ENCODE results near the gene KRTAP5-4.
"Not testable (repeated sequence)": the region's sequence is repeated elsewhere in the genome, so short reads cannot be mapped to it uniquely, and the experiment has no call there.

KRTAP5-4 gene, protein sequence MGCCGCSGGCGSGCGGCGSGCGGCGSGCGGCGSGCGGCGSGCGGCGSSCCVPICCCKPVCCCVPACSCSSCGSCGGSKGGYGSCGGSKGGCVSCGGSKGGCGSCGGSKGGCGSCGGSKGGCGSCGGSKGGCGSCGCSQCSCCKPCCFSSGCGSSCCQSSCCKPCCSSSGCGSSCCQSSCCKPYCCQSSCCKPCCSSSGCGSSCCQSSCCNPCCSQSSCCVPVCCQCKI

DNA sequence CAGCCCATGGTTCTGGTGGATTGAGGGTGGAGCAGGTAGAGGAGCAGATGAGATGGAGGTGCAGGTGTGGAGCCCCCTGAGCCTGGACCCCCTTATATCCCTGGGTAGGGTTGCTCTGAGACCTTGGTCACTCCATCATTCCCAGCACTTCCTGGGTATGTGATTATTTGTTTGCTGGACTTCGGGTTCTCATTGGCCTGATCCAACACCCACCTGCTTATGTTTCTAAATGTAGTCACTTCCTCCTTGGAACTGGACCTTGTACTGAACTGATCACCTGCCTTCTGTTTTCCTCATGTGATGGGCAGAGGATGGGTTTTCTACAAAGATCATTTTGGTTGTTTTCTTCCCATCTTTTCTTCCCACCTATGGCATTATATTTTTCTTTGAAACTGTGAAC is at the start of gene KRTAP5-4:
TSS of gene KRTAP5-4 (minus strand) at position 53 of the 400 bp plus-strand sequence. CDS start at position 8, 45 bp downstream.
- no peak for DNase-seq (ENCODE audit: low read depth)

DNA sequence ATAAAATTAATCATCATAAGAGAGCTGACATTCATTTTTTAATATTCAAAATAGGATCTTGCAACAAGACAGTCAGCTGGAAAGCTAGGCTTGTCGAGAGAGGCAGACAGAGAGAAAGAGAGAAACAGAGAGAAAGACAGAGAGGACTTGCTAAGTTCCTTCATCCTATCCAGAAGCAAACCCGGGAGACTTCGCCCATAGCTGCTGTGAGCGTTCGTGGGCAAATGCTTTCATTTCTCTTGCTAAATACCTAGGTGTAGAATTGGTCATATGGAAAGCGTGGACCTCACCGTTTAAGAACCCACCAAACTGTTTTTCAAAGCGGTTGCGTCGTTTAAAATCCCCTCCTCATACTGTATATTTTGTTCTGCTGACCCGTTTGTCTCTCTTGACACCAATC is 49.7 kb upstream of the KRTAP5-4 start:
- DNase-seq (ENCODE audit: low read depth) = no peak

- DNase-seq (ENCODE audit: low read depth) = no peak
Observed at GRCh38 chr11:1670905-1671371, 49.0 kb upstream of the KRTAP5-4 start.

DNA sequence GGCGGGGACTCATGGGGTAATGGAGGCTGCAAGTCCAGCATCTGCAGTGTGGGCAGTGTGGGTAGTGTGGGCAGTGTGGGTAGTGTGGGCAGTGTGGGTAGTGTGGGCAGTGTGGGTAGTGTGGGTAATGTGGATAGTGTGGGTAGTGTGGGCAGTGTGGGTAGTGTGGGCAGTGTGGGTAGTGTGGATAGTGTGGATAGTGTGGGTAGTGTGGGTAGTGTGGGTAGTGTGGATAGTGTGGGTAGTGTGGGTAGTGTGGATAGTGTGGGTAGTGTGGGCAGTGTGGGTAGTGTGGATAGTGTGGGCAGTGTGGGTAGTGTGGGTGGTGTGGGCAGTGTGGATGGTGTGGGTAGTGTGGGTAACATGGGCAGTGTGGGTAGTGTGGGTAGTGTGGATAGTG is 48.5 kb upstream of the KRTAP5-4 start:
- not testable (repeated sequence) for DNase-seq (ENCODE audit: low read depth)

GRCh38 chr11:1669546-1670218 is 47.7 kb upstream of the KRTAP5-4 start:
- DNase-seq (ENCODE audit: low read depth) = no peak

DNA sequence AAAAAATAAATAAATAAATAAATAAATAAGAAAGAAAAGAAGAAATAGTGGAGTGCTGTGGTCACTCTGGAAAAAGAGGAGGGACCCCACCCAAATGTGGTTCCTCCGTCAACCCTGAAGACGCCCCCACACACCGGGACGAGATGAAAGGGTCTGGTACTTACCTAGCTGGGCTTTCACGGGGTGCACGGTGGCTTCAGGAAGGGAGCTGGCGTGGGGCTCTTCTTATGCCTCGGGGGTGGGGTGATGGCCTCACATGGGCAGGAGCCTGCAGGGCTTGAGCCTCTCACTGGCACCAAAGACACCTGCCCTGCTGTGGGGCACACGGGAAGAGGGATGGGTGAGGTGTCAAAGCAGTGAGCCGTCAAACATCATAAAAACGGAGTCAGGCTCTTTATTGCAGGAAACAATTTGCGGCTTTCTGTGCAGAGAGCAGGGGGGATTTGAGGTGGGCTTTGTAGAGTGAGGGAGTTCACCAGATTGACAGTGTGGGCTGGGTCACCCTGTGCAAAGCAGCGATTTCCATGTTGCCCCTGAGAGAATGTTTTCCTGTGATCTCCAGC is 47.1 kb upstream of the KRTAP5-4 start:
- no peak for DNase-seq (ENCODE audit: low read depth)

DNA sequence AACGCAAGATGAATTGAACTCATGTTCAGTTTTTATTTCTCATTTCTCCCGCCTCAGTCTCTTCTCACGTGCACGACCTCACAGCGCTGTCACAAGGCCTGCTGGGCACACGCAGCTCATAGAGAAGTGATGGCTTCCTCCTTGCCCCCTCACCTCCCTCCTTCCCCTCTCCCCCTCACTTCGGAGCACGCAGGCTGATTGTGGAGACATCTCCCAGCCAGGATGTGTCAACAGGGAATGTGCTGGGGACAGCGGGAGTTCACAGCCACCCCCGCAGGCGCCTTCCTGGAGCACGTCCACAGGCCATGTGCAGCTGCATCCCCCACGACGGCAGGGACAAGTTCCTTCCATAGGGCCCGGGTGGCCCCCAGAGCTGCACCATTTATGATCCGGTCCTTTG is 46.0 kb upstream of the KRTAP5-4 start:
- DNase-seq (ENCODE audit: low read depth) = no peak

GRCh38 chr11:1667121-1667850 is 45.3 kb upstream of the KRTAP5-4 start:
- no peak for DNase-seq (ENCODE audit: low read depth)

GRCh38 chr11:1665313-1665712 is 43.4 kb upstream of the KRTAP5-4 start:
- DNase-seq (ENCODE audit: low read depth) = no peak

DNA sequence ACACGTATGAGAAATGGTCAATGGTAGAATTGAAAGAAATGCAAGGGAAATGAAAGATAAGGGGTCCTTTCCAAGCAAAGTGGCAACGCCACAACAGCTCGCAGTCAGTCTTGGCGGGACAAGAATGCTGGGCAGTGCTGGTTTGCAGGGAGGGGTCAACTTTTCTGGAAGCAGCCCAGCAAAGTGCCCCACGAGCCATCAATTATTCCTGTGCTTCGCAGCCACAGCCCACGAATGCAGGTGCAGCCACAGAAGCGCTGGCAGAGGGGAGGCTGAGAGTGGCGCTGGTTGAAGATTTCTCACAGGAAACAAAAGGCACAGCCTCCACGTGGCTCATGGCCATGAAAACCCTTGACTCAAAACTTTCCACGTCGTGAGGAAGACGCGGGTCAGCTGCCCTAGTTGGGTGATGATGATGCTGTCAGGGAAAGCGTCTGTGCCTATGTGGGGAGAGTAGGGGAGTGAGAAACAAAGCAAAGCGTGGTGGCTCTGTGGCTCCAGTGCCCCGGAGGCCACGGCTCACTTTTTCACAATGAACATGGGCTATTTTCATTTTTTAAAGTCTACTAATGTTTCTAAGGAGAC is 40.9 kb upstream of the KRTAP5-4 start:
- DNase-seq (ENCODE audit: low read depth) = not testable (repeated sequence)

DNA sequence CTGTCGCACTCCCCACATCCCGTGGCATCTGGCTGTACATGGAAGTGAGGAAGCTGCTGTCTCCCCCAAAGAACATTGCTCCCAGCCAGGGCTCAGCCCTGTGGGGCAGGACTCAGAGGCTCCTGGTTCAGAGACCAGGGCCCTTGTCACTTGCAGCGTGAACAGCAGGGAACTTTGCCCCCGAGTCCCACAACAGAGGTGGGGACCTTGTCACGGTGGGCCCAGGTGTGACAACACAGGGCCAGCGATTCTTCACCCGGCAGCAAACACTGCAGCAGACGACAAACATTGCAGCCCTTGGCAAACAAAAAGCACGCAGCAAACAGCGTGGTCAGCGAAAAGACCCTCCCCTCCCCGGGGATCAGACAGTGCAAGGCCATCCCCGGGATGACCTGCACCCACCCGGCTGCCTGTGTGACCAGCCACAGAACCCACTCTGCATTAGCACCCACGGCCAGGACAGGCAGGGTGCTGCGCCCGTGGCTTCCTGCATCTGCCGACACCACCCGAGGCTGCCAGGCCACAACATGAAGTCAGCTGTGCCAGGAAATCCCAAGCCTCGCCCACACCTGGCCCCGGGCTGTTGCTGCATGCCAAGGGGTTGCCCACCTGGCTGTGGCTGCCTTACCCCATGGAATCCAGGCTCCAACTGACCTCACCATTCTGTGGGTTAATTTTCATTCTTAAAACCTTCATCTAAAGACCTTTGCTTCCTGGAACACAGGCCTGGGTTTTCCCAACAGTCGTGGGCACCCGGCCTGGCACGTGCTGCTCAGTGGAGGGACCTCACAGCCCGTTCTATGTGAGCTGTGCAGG is 39.7 kb upstream of the KRTAP5-4 start:
- DNase-seq (ENCODE audit: low read depth) = not testable (repeated sequence)

DNA sequence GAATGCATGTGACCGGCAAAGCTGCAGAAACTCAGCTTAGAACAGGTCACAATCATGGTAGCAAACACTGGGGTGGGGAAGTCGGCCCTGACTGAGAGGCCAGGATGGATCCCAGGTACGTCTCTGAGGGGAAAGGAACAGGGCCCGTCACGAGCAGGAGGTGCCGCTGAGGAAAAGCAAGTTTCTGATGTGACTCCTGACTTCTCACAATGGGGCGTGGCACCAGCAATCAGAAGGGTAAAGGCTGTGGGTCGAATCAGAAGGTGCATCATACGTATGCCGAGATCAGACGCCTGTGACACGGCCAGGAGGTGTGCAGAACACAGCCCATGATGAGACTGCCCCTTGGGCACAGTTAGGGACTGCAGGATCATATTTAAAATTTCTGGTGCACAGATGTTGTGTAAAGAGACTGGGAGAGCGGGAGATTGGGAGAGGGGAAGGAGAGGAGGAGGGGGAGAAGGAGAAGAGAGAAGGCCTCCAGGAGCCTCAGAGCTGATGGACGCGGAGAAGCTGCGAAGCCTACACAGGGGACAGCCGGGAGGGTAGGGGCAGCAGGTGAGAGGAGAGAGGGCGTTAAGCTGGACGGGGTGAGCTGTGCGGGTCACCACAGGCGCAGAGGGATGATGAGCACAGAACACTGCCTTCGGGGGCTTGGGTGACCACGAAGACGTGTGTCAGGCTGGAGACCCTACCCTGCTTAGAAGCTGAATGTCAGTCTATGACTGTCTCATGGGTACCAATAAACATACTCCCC is 38.4 kb upstream of the KRTAP5-4 start:
- no peak for DNase-seq (ENCODE audit: low read depth)

DNA sequence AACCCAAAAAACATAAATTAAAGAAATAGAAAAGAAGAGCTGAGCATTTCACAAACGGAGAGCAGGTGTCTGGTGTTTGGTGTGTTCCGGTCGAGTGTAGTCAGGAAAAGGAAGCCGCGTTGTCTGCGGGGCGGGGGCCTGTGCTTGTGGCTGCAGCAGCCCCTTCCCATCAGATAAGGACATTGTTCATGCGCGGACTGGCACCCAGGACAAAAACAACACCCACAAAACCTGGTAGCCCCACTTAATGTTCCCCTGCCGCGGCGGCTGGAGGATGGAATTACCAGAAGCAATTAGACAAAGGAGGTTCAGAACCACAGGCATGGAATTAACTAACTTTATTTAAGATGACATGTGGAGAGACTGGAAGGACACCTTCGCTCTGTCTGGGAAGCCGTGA is 37.6 kb upstream of the KRTAP5-4 start:
- DNase-seq (ENCODE audit: low read depth) = no peak

DNA sequence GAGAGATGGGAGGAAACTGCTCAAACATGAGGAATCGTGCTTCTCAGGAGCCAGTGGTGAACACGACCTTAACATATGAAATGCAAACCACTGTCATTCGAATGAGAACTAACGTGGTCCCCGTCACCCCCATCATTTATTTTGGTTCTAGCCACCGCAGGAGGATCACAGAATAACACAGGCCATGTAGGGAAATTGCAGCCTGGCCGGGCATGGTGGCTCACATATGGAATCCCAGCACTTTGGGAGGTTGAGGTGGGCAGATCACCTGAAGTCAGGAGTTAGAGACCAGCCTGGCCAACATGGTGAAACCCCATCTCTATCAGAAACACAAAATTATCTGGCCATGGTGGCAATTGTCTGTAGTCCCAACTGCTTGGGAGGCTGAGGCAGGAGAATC is 34.7 kb upstream of the KRTAP5-4 start:
- no peak for DNase-seq (ENCODE audit: low read depth)

DNA sequence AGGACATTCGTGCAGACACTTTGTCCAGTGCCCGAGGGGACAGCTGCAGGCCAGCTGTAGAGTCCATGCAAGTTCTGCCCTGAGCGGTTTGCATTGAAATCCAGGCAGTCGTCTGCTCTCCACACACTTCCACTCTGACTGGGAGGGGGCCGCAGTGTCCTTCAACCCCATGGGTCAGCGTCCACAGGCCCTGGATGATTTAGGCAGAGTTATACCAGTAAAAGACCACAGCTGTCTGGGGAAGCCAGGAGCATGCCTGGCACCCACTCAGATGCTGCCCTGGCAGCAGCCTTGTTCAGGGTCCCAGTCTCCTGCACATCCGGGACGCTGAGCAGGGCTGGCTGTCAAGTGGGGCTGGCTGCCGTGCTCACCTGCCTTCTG is 34.1 kb upstream of the KRTAP5-4 start:
- no peak for DNase-seq (ENCODE audit: low read depth)

GRCh38 chr11:1655168-1656060 is 33.5 kb upstream of the KRTAP5-4 start:
- DNase-seq (ENCODE audit: low read depth) = no peak

GRCh38 chr11:1654388-1655167 is 32.6 kb upstream of the KRTAP5-4 start:
- DNase-seq (ENCODE audit: low read depth) = no peak

- no peak for DNase-seq (ENCODE audit: low read depth)
Observed at GRCh38 chr11:1653541-1654387, 31.8 kb upstream of the KRTAP5-4 start.
